K562 (cell line): ENCODE results near the gene YPEL4. TPM values are rescaled to one million over a fixed set of nuclear protein-coding genes. Genes with fewer than 3 reads are reported as not detected.
A peak's percentile ranks its signal among the peaks of the same experiment; 100 is the strongest.

Experiments
- BCLAF1 ChIP-seq, 2 experiments: fragments of 450-650 bp in 1 of 2; IDR thresholded peaks; 2 replicates each; pipeline ENCODE4 v1.6.1; 2011 to 2017; ENCODE audit warnings: low read depth in 2 of 2, antibody characterized with exemption in 1 of 2, borderline replicate concordance in 1 of 2, low read length in 1 of 2, mild to moderate bottlenecking in 1 of 2, mixed read lengths in 1 of 2; ENCODE audit not compliant: control insufficient read depth in 1 of 2
- FOXA3 ChIP-seq, 2 experiments: fragments of 450-650 bp in 1 of 2; sonication (generic) in 1 of 2; formaldehyde crosslinking; IDR thresholded peaks in 1 of 2; conservative IDR thresholded peaks in 1 of 2; 2 replicates each; pipeline versions ENCODE4 v1.4.0 to v1.8.0; 2020 to 2022; ENCODE audit warnings: mild to moderate bottlenecking in 2 of 2, missing genetic modification reagents in 1 of 2
- HDAC8 ChIP-seq: fragments of 450-650 bp; IDR thresholded peaks from 2 replicates; pipeline ENCODE4 v1.6.1; 2016; ENCODE audit warnings: mild to moderate bottlenecking, missing genetic modification characterization, moderate library complexity, missing compliant biosample characterization
- HNRNPUL1 ChIP-seq: fragments of 200-400 bp; formaldehyde crosslinking; IDR thresholded peaks from 2 replicates; pipeline ENCODE4 v1.6.1; 2017; ENCODE audit warnings: low read length
- IRF9 ChIP-seq: fragments of 450-650 bp; IDR thresholded peaks from 2 replicates; pipeline ENCODE4 v1.6.1; 2016; ENCODE audit warnings: missing biosample characterization, missing genetic modification characterization
- MCM5 ChIP-seq: fragments of 450-650 bp; IDR thresholded peaks from 2 replicates; pipeline ENCODE4 v1.6.1; 2016; ENCODE audit warnings: low read depth
- MEF2D ChIP-seq: conservative IDR thresholded peaks from 2 replicates; pipeline ENCODE4 v1.6.1; 2016; ENCODE audit warnings: low read depth, missing genetic modification characterization, missing compliant biosample characterization
- POLR2B ChIP-seq: fragments of 450-650 bp; IDR thresholded peaks from 2 replicates; pipeline ENCODE4 v1.6.1; 2018; ENCODE audit warnings: low read depth; ENCODE audit not compliant: partially characterized antibody
- SAP30 ChIP-seq: fragments of 200-600 bp; sonication (generic); IDR thresholded peaks from 2 replicates; pipeline ENCODE4 v1.6.1; 2012; ENCODE audit warnings: borderline replicate concordance, low read depth, mild to moderate bottlenecking, moderate library complexity, low read length, control low read depth, inconsistent platforms; ENCODE audit not compliant: insufficient read depth, poor library complexity, severe bottlenecking
- TEAD1 ChIP-seq, 2 experiments: fragments of 450-650 bp in 1 of 2; sonication (generic) in 1 of 2; formaldehyde crosslinking; IDR thresholded peaks; 2 replicates each; pipeline versions ENCODE4 v1.4.0 to v1.8.0; 2020 to 2022; ENCODE audit warnings: mild to moderate bottlenecking in 2 of 2, missing genetic modification reagents in 1 of 2
- TEAD2 ChIP-seq: fragments of 450-650 bp; IDR thresholded peaks from 2 replicates; pipeline ENCODE4 v1.6.1; 2016; ENCODE audit warnings: missing genetic modification characterization, control low read depth, missing compliant biosample characterization
- ZNF407 ChIP-seq: fragments of 450-650 bp; IDR thresholded peaks from 2 replicates; pipeline ENCODE4 v1.6.1; 2016; ENCODE audit warnings: low read depth
- ZNF507 ChIP-seq: conservative IDR thresholded peaks from 2 replicates; pipeline ENCODE4 v1.6.1; 2017; ENCODE audit warnings: missing genetic modification characterization, missing compliant biosample characterization
- ZNF764 ChIP-seq: fragments of 250-450 bp; sonication (Bioruptor Pico); IDR thresholded peaks from 2 replicates; pipeline ENCODE4 v1.4.0; 2020; ENCODE audit warnings: low read depth, mild to moderate bottlenecking, moderate library complexity
- polyA plus RNA-seq, 8 experiments: library from polyadenylated mRNA; depleted of rRNA in 4 of 8; stranded (reverse) in 5 of 8; unstranded in 3 of 8; fragments of >200 nt; fragmentation: Nextera tagmentation in 2 of 8; fragmentation: Illumina TruSeq in 1 of 8; extraction: Ambion mirVana in 2 of 8; extraction: Trizol in 1 of 8; gene quantifications; 2 replicates each; pipeline versions ENCODE4 v1.2.1 to v1.2.3, GENCODE V29; 2011 to 2014; ENCODE audit warnings: inconsistent platforms in 1 of 8, missing spikeins in 1 of 8
- total RNA-seq, 7 experiments: library from RNA; depleted of rRNA in 6 of 7; stranded (reverse); fragments of >200 nt in 6 of 7; fragmentation: Illumina TruSeq in 2 of 7; extraction: Trizol in 2 of 7; gene quantifications; 2 replicates each; pipeline versions ENCODE4 v1.2.1 to v1.2.3, GENCODE V29; 2011 to 2021; ENCODE audit warnings: low replicate concordance in 1 of 7

YPEL4 gene
- total and polyA plus RNA-seq, 9 of the 15 experiments (the other 6 are each of a cell fraction or from before 2014, with no cell fraction given) = 0.07 to 1.4 (median 0.40) TPM; not detected in 2

GRCh38 chr11:57657194-57658022, 7.7 kb upstream of the YPEL4 start, which contains the start of gene CLP1 (continued):
- TF ChIP-seq ZNF407 (no peak), MEF2D (tag) (no peak), POLR2B (peak; percentile 31), TEAD2 (tag) (no peak), FOXA3 (CRISPR knock-in tag; conservative IDR thresholded peaks at IDR 0.05 in 1 of 2, IDR thresholded peaks at IDR 0.05 in 1 of 2) (peak in 1 of 2 experiments; percentile 75; a peak in 1 of 4 replicates), TEAD1 (CRISPR knock-in tag; IDR thresholded peaks at IDR 0.05) (0 out of 4 replicates have a peak, but pooled peaks of 1 of the 2 experiments have one; percentile 47), HNRNPUL1 (no peak), SAP30 (peak; percentile 88), BCLAF1 (IDR thresholded peaks at IDR 0.05; ENCODE audit: borderline replicate concordance in 1 of 2, control insufficient read depth in 1 of 2, low read depth in 2 of 2, low read length in 1 of 2) (no peak), IRF9 (tag) (no peak), HDAC8 (tag) (no peak), MCM5 (no peak), ZNF507 (tag) (no peak), ZNF764 (CRISPR knock-in tag) (no peak)
